ENCODE results near the gene COL15A1.

The COL15A1 gene

DNA sequence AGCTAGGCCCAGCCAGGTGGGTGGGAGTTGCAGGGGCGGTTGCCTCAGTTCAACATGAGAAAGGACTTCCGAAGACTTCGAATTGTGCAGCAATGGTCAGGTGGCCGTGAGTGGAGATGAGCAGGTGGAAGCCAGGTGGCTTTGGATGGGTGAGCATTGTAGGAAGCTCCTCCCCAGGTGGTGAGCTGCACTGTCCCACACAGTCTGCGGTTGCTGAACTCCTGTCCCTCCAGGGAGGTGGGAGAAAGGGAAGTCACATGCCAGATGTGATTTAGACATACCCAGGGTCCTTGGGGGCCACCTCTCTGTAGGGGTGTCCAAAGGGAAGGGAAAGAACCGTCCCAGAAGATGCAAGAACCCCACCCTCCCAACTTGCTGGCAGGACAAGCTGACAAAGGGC, 30.4 kb downstream of the COL15A1 start:
- no peak for DNase-seq

GRCh38 chr9:98974554-98974953, 30.8 kb downstream of the COL15A1 start:
- DNase-seq = no peak

DNA sequence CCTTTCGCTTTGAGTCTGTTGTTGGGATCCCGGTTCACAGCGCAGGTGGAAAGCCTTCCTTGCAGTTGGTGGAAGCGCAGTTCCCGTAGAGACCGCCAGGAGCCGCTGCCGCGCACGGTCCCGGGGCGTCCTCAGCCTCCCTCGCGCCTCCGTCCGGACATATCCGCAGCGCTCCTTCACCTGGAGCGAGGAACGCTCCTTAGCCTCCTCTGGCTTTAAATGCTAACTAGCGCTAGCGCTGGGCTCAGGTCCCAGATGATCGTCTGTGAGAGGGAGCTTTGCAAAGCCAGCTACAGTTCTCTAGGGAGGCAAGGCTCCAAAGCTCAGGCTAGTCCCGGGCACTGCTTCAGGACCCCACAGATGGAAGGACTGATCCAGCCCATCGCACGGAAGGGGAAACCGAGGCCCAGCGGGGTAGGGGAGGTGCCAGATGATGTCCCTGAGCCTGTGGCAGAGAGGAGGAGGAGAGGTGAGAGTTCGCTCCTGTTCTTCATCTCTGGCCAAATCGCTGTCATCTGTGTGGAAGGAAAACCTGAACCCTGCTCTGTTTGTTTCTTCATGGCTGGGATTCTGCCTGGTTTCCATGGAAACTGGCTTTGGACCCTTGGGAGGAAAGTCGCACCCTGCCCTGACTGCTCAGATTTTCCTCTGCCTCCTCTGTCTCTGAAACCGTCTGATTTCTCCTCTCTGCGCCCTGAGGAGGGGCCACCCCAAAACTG, 31.4 kb downstream of the COL15A1 start:
- peak; percentile 71 to 77 for DNase-seq

- DNase-seq = no peak
These were observed 32.1 kb downstream of the COL15A1 start for GRCh38 chr9:98975838-98976237.

- no peak for DNase-seq
These were observed 33.6 kb downstream of the COL15A1 start for GRCh38 chr9:98977246-98977714.

DNA sequence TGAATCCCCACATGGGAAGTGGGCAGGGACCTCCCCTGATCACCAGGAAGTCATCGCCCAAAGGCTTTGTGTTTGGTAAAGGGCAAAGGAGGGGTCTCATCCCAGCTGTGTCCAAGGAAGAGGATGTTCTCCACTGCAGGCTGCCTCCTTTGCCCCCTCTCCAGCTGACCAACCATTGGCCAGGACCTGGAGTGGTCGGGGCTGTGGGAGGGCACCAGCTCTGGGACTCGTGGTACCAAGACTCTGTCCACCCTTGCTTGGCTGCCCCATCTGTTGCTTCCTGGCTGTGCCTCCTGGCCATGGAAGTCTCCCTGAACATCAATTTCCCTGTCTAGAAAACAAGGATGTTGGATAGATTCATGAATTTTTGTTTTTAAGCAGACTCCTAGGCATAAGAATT, 34.1 kb downstream of the COL15A1 start:
- DNase-seq = no peak

DNA sequence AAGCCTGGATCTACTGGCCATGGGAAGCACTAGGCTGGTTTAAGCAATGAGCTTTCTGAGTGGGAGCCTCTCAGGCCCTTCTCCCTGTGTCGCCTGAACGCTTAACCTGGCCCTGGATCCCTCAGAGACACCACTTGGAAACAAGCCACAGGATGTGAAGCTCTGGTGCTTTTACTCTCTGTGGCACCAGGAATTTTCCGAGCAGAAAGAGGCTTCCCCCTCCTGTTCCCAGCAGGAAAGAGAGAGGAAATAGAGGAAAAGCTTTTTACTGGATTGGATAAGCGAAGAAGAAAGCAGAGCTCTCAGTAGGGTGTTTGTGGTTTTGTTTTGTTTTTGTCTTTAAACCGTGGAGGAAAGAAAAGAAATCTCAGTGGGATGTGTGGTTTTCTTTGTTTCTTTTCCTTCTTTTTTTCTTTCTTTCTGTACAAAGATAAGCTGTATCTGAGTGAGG, 34.5 kb downstream of the COL15A1 start:
- DNase-seq = no peak

- DNase-seq = no peak
These were observed 36.6 kb downstream of the COL15A1 start for GRCh38 chr9:98980291-98980690.

DNA sequence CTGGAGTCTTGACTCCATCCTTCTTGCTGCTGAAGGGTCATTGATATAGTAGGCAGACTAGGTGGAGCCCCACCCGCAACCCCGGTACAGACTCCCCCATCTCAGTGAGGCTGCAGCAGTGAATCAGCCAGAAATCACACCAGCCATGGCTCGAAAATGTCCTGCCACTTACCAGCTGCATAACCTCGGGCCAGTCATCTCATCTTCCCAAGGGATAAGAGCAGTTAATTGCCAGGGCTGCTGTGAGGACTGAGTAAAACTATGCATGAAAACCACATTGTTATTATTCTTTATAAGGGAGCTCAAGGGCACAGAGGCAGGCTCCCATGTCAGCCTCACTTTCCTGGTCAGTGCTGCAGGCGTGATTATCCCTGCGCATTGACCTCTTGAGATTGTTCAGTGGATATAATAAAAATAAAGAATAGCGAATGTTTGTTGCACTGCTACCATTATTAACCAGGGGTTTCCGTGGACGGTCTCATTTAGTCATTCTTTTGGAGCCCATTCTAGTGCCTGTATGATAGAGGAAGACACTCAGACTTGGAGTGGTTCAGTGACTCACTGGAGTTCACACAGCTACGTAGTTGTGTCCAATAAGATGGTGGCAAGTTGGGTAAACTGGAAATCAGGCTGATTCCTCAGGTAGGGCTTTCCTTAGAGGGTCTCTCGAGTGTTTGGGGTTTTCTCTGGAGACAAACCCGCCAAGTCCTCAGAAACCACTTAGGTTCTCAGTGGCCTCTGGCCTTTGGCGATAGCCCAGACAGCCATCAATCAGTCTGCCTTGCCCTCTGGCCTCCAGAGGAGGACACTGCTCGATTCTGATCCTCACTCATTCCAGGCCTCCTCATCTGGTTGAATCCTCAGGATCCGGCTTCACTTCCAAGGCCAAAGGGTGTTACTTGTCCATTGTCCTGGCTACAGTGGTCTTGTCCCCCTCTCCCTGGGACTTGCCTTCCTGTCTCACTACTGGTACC, 39.9 kb downstream of the COL15A1 start:
- DNase-seq = no peak

DNA sequence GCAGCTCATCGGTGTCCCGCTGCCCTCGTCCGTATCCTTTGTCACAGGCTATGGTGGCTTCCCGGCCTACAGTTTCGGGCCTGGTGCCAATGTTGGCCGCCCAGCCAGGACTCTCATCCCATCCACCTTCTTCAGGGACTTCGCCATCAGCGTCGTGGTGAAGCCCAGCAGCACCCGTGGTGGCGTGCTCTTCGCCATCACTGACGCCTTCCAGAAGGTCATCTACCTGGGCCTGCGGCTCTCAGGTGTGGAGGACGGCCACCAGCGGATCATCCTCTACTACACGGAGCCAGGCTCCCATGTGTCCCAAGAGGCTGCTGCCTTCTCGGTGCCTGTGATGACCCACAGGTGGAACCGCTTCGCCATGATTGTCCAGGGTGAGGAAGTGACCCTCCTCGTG, 41.9 kb downstream of the COL15A1 start:
- no peak for DNase-seq

GRCh38 chr9:98986866-98987651, 43.4 kb downstream of the COL15A1 start:
- no peak for DNase-seq

- DNase-seq = peak; percentile 29 to 34
These were observed 45.6 kb downstream of the COL15A1 start for GRCh38 chr9:98989036-98990000.

GRCh38 chr9:98990181-98990870, 46.6 kb downstream of the COL15A1 start:
- DNase-seq = no peak

- no peak for DNase-seq
These were observed 48.6 kb downstream of the COL15A1 start for GRCh38 chr9:98992107-98992884.

DNA sequence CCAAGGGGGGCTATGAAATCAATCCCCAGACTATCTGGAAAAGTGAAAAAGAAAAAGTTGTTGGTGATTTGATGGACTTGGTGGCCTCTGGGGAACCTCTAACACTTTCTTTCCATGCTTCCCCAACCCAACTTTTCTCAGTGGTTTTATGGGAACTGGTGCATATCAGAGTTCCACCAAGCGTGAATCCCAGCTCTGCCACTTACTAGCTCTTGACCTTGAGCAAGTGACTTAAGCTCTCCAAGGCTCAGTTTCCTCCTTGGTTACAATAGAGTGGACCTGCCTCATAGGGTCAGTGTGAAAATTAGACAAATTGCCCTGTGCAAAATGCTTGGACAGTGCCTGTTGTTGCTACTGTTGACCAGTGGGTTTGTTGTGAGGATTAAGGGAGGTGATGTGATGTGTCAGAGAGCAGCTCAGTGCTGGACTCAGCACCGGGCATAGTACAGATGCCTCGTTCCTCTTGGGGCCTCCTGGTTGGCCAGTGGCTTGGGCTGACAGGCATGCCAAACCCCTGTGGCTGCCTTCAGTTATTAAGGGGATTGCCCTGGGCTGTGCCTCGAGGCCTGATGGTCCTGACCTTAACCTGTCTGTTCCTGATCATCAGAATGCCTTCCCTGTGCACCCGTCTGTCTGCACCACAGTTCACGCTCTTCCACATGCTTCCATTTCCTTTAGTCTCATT, 49.3 kb downstream of the COL15A1 start:
- DNase-seq = no peak

DNA sequence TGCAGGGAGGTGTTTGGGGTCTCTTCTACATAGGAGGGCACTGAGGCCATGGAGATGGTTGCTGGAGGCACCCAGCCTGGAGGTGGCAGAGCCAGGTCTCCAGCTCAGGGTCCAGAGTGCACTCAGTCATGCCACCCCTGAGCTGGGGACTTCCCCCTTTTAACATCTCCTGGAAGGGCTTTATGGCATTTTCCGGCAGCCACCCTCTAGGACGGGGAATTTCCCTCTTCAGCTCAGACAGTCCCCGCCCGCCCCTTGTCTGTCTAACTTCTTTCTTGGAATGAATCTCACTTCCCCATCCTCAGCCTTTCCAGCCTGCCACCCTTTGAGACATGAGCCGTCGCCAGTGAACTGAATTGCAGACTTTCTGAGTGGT, 49.9 kb downstream of the COL15A1 start:
- peak; percentile 93 for DNase-seq

GRCh38 chr9:98994172-98995058, 50.7 kb downstream of the COL15A1 start:
- DNase-seq = peak; percentile 56 to 66

DNA sequence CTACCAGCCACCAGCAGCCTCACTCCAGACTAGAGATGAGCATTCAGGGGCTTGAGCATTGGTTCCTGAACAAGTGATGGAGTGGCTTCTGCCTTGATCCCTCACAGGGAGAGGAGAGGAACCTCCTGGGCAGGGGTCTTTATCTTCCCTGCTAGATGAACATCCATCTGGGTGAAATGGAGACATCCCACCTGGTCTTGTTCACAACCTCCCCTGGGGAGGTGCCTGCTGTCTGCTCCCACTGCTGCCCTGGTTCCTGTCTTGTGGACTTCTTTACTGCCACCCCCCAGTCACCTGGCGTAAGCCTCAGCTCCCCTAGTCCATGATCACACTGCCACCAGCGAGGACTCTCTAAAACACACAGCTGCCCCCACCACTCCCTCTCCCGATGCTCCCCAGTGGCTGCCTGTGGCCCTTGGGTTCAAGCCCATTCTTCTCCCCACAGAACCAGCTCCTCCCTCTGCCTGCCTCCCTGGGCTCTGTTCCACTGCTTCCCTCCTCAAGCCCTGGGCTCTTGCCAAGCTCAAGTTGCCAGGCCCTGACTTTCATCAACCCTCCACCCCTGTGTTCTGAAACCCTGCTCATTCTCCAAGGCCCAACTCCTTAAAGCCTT, 51.5 kb downstream of the COL15A1 start:
- no peak for DNase-seq

Measured in inflammatory macrophage (primary cell).